ENCODE data around the gene CRYBA1.

The CRYBA1 gene

GRCh38 chr17:29238133-29238850, 8.4 kb upstream of the CRYBA1 start:
- TF ChIP-seq FOXP2 (optimal IDR thresholded peaks at IDR 0.05; ENCODE audit: borderline replicate concordance, extremely low read depth, extremely low read length, insufficient read depth) (no peak), POLR2AphosphoS5 (IDR thresholded peaks at IDR 0.05; ENCODE audit: low read depth, low read length) (no peak), REST (IDR thresholded peaks at IDR 0.05; ENCODE audit: insufficient read depth in 1 of 2, low read depth in 2 of 2, low read length in 2 of 2) (no peak), SIN3A (IDR thresholded peaks at IDR 0.05; ENCODE audit: borderline replicate concordance, insufficient read depth, low read length) (no peak), TAF1 (IDR thresholded peaks at IDR 0.05; ENCODE audit: borderline replicate concordance, insufficient read depth, low read length) (no peak)

GRCh38 chr17:29240477-29240876, 6.2 kb upstream of the CRYBA1 start:
- TF ChIP-seq REST (IDR thresholded peaks at IDR 0.05; ENCODE audit: insufficient read depth in 1 of 2, low read depth in 2 of 2, low read length in 2 of 2) (no peak), FOXP2 (optimal IDR thresholded peaks at IDR 0.05; ENCODE audit: borderline replicate concordance, extremely low read depth, extremely low read length, insufficient read depth) (no peak), POLR2AphosphoS5 (IDR thresholded peaks at IDR 0.05; ENCODE audit: low read depth, low read length) (no peak), SIN3A (IDR thresholded peaks at IDR 0.05; ENCODE audit: borderline replicate concordance, insufficient read depth, low read length) (no peak), TAF1 (IDR thresholded peaks at IDR 0.05; ENCODE audit: borderline replicate concordance, insufficient read depth, low read length) (no peak)

- TF ChIP-seq TAF1 (IDR thresholded peaks at IDR 0.05; ENCODE audit: borderline replicate concordance, insufficient read depth, low read length) (no peak), FOXP2 (optimal IDR thresholded peaks at IDR 0.05; ENCODE audit: borderline replicate concordance, extremely low read depth, extremely low read length, insufficient read depth) (peak; percentile 79), POLR2AphosphoS5 (IDR thresholded peaks at IDR 0.05; ENCODE audit: low read depth, low read length) (no peak), SIN3A (IDR thresholded peaks at IDR 0.05; ENCODE audit: borderline replicate concordance, insufficient read depth, low read length) (peak; percentile 42; the same call in 1 of the 2 replicates), REST (IDR thresholded peaks at IDR 0.05; ENCODE audit: insufficient read depth in 1 of 2, low read depth in 2 of 2, low read length in 2 of 2) (0 out of 4 replicates have a peak, but pooled peaks of 1 of the 2 experiments have one; percentile 6)
These were observed 5.4 kb upstream of the CRYBA1 start for GRCh38 chr17:29240968-29241963.

GRCh38 chr17:29242051-29242450, 4.6 kb upstream of the CRYBA1 start:
- TF ChIP-seq SIN3A (IDR thresholded peaks at IDR 0.05; ENCODE audit: borderline replicate concordance, insufficient read depth, low read length) (no peak), FOXP2 (optimal IDR thresholded peaks at IDR 0.05; ENCODE audit: borderline replicate concordance, extremely low read depth, extremely low read length, insufficient read depth) (no peak), REST (IDR thresholded peaks at IDR 0.05; ENCODE audit: insufficient read depth in 1 of 2, low read depth in 2 of 2, low read length in 2 of 2) (no peak), TAF1 (IDR thresholded peaks at IDR 0.05; ENCODE audit: borderline replicate concordance, insufficient read depth, low read length) (no peak), POLR2AphosphoS5 (IDR thresholded peaks at IDR 0.05; ENCODE audit: low read depth, low read length) (no peak)

Data from PFSK-1 (cell line).